ENCODE results near the gene TECPR1. TPM values are rescaled to one million over a fixed set of nuclear protein-coding genes. Genes with fewer than 3 reads are reported as not detected.

The TECPR1 gene
- total and polyA plus RNA-seq, 2 of the 4 experiments (the other 2 are of a cell fraction) = 11.5 to 14.7 TPM

- H2BK20ac ChIP-seq (ENCODE audit: low read depth, low read length) = no peak overlapping the region
- peaks cover 39% of the 10 kb centered on the region for H3K4me1 ChIP-seq (ENCODE audit: control insufficient read depth, insufficient read depth, low read length)
- DNase-seq = no peak
Measured at GRCh38 chr7:98281757-98282606, 29.9 kb upstream of the TECPR1 start.

More at GRCh38 chr7:98281757-98282606, 29.9 kb upstream of the TECPR1 start:
- POLR2A ChIA-PET (ENCODE audit: unreplicated experiment) = no interaction called here
- H3K27me3 ChIP-seq (ENCODE audit: control insufficient read depth, insufficient read depth, low read length) = no peaks in the 10 kb centered on the region
- 0% methylated on average over 16 of the region's 77 CpGs; no CpG with 5 or more reads in 1 of the 2 experiments for WGBS, 2 experiments (ENCODE audit: extremely low coverage in 2 of 2, insufficient read length in 1 of 2)
- peak overlapping the region; percentile 66; the same call in 1 of the 2 replicates for H2BK120ac ChIP-seq (ENCODE audit: low read depth, low read length)
- H2AK9ac ChIP-seq (replicated peaks; ENCODE audit: low read depth, low read length, poor library complexity) = peak overlapping the region; percentile 99
- H2BK5ac ChIP-seq (ENCODE audit: low read depth, low read length, poor library complexity, severe bottlenecking) = peak overlapping the region; percentile 83
- peak overlapping the region; percentile 92 for H3K4ac ChIP-seq (ENCODE audit: low read depth, low read length)
- peak overlapping the region; percentile 94 for H3K9ac ChIP-seq (ENCODE audit: low read depth, low read length)
- peaks cover 12 to 51% of the 10 kb centered on the region in 2 experiments; a peak in 3 of 4 replicates for H3K79me1 ChIP-seq (ENCODE audit: low read depth in 1 of 2, low read length in 2 of 2)
- ATAC-seq (ENCODE audit: low read depth) = peak; percentile 25
- intact Hi-C loops (cut with micrococcal nuclease) (no loop called here), dilution Hi-C loops (cut with HindIII; ENCODE audit: low sequenced_read_pairs, unreplicated experiment) (no loop called here), in situ Hi-C loops (cut with MboI; ENCODE audit: low sequenced_read_pairs) (no loop called here)
- H3K4me3 ChIP-seq (ENCODE audit: insufficient read depth, low read depth, low read length) = peak overlapping the region; percentile 88
- H3K23ac ChIP-seq (ENCODE audit: low read depth, low read length) = peak overlapping the region; percentile 79; the same call in 1 of the 2 replicates
- peak overlapping the region; percentile 91 for H3K27ac ChIP-seq (ENCODE audit: insufficient read depth, low read length)
- TSS peak; percentile 50 for BruUV-seq (replicated peaks)
- no peak for TF ChIP-seq ELK1 (IDR thresholded peaks at IDR 0.05; ENCODE audit: borderline replicate concordance, low read depth, low read length)
- TF ChIP-seq RAD21 (IDR thresholded peaks at IDR 0.05; ENCODE audit: low read length) = no peak
- TF ChIP-seq MXI1 (IDR thresholded peaks at IDR 0.05; ENCODE audit: borderline replicate concordance, low read depth, low read length) = 0 out of 2 replicates have a peak, but pooled peaks have one; percentile 2
- no peak for TF ChIP-seq CHD1 (IDR thresholded peaks at IDR 0.05; ENCODE audit: low read depth, low read length)
- TF ChIP-seq POLR2A (IDR thresholded peaks at IDR 0.05; ENCODE audit: low read depth, low read length) = 0 out of 2 replicates have a peak, but pooled peaks have one; percentile 9
- H3K4me2 ChIP-seq (ENCODE audit: low read depth, low read length) = peak overlapping the region; percentile 97
- H4K91ac ChIP-seq (ENCODE audit: insufficient read depth, low read depth, low read length) = peak overlapping the region; percentile 85
- peak overlapping the region; percentile 12 to 46; a peak in 2 of 4 replicates for H4K8ac ChIP-seq (ENCODE audit: low read depth in 2 of 2, low read length in 2 of 2)
- peak overlapping the region; percentile 31; the same call in 1 of the 2 replicates for H3K18ac ChIP-seq (ENCODE audit: low read depth, low read length)
- peak overlapping the region; percentile 97 for H2AK5ac ChIP-seq (ENCODE audit: low read depth, low read length)
- no peak overlapping the region for H2BK15ac ChIP-seq (ENCODE audit: low read depth, low read length)
- peak overlapping the region; percentile 80 for H2AFZ ChIP-seq (replicated peaks; ENCODE audit: low read length, poor library complexity)
- peak overlapping the region; percentile 61 for H4K5ac ChIP-seq (ENCODE audit: low read depth, low read length)
- peaks cover 41% of the 10 kb centered on the region for H4K20me1 ChIP-seq (ENCODE audit: insufficient read depth, low read length)
- H3K9me1 ChIP-seq (ENCODE audit: insufficient read depth, low read length) = peaks cover 17% of the 10 kb centered on the region
- peak overlapping the region; percentile 86 for H3K14ac ChIP-seq (replicated peaks; ENCODE audit: low read depth, low read length)
- peak overlapping the region; percentile 79 for H3K56ac ChIP-seq (ENCODE audit: extremely low read depth, insufficient read depth, low read length)
- peaks cover 17% of the 10 kb centered on the region; the same call in 1 of the 2 replicates for H3K36me3 ChIP-seq (ENCODE audit: control insufficient read depth, insufficient read depth, low read length)
- CTCF ChIA-PET = interaction anchor here (0.6 to 0.8 kb wide), 2 partner anchors 15 to 83 kb away, joined by 3 to 8 read pairs; no protein-coding TSS in a partner anchor
- H3K9me3 ChIP-seq (ENCODE audit: control insufficient read depth, insufficient read depth, low read length) = no peaks in the 10 kb centered on the region

Data from IMR-90 (cell line).